Measurements from ENCODE around the gene PITRM1. TPM values are rescaled to one million over a fixed set of nuclear protein-coding genes. Genes with fewer than 3 reads are reported as not detected.
A peak's percentile ranks its signal among the peaks of the same experiment; 100 is the strongest.
"Not testable (repeated sequence)": the region's sequence is repeated elsewhere in the genome, so short reads cannot be mapped to it uniquely, and the experiment has no call there.

Gene PITRM1
- total RNA-seq, 2 experiments from 2014 or later, result 47.5 TPM

DNA sequence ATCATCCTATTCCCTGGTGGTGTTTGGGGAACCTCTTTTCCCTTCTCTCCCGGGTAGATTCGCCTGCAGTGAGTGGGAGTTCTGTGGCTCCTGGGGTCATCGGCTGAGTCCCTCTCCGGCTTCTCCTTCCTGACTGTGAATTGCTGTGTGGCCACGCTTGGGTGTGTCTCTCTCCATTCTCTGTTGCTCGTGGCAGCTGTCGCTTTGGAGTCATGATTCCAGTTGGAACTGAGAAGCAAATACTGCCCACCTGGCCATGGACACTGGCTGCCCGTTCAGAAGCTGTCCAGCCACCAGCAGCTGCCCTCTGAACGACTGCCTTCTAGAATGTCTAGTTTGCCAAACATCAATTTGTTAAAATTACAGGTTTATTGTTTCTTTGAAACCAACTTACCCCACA is 23.1 kb upstream of the PITRM1 start:
- Mint-ChIP-seq H3K4me3 (no peak overlapping the region), H3K4me1 (ENCODE audit: low read depth) (peaks cover 23% of the 10 kb centered on the region), H3K27me3 (ENCODE audit: low read depth) (peaks cover 63% of the 10 kb centered on the region), H3K9me3 (ENCODE audit: insufficient read depth) (no peaks in the 10 kb centered on the region), H3K36me3 (ENCODE audit: low read depth) (no peaks in the 10 kb centered on the region), H3K27ac (no peak overlapping the region)
- DNase-seq, result no peak
- CTCF ChIA-PET, result interaction anchor here (1.1 kb wide), 1 partner anchor 14 kb away, joined by 3 read pairs; no protein-coding TSS in a partner anchor
- POLR2A ChIA-PET, result interaction anchor here (0.8 kb wide), 1 partner anchor 27 kb away, joined by 3 read pairs; no protein-coding TSS in a partner anchor
- no peak for ATAC-seq

DNA sequence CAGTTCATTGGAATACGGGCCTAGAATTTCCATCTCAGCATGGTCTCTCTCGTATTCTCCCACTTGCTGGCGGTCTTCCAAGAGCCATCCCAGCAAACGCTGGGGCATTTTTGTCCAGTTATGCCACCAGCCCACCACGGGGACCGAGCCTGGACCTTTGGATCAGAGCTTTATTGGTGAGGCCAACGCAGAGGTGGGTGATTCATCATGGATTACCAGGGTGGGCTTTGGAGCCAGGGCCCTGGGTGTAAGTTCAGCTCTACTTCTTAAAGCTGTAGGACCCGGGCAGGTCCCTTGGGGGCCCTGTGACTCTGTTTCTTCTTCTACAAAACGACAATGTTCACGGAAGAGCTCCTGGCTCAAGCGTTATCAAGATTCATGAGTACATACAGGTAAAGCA is 22.7 kb upstream of the PITRM1 start:
- H3K4me1 Mint-ChIP-seq (ENCODE audit: low read depth), result peaks cover 23% of the 10 kb centered on the region
- no peak for ATAC-seq
- DNase-seq, result no peak
- no peaks in the 10 kb centered on the region for H3K36me3 Mint-ChIP-seq (ENCODE audit: low read depth)
- ChIA-PET CTCF (no interaction called here), POLR2A (interaction anchor here (0.7 to 0.8 kb wide), 2 partner anchors 27 to 590 kb away, joined by 3 to 4 read pairs; partner anchors contain the start of gene KLF6)
- no peak overlapping the region for H3K4me3 Mint-ChIP-seq
- H3K27me3 Mint-ChIP-seq (ENCODE audit: low read depth), result peaks cover 61% of the 10 kb centered on the region
- H3K27ac Mint-ChIP-seq, result no peak overlapping the region
- no peaks in the 10 kb centered on the region for H3K9me3 Mint-ChIP-seq (ENCODE audit: insufficient read depth)

- ATAC-seq, result no peak
These were observed 22.3 kb upstream of the PITRM1 start for GRCh38 chr10:3194871-3195270.

DNA sequence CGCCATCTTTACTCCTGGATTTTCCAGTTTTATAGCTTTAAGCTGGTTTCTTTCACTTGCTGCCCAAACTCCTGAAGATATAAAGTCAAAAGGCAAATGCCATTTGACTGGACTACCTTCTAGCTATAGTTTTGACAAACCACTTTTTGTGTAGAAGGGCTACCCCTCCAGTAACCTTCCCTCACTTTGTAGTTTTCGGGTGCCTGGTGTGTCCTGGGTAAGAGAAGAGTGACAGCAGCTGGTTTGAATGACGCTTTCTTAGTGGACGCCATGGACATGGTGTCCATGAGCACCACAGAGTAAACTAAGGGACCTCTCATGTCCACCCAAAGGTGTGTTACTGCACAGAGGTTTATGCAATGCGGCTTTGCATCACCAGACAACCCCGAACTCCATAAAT is 21.2 kb upstream of the PITRM1 start:
- peaks cover 15% of the 10 kb centered on the region for H3K4me1 Mint-ChIP-seq (ENCODE audit: low read depth)
- ChIA-PET POLR2A (no interaction called here), CTCF (interaction anchor here (0.8 to 1.8 kb wide), 7 partner anchors 13 to 1573 kb away, joined by 3 to 7 read pairs (median 5); partner anchors contain the start of gene PITRM1)
- no peak overlapping the region for H3K4me3 Mint-ChIP-seq
- ATAC-seq (no peak), DNase-seq (no peak)
- H3K27me3 Mint-ChIP-seq (ENCODE audit: low read depth), result peaks cover 48% of the 10 kb centered on the region
- H3K9me3 Mint-ChIP-seq (ENCODE audit: insufficient read depth), result no peaks in the 10 kb centered on the region
- no peak overlapping the region for H3K27ac Mint-ChIP-seq
- H3K36me3 Mint-ChIP-seq (ENCODE audit: low read depth), result no peaks in the 10 kb centered on the region

More at GRCh38 chr10:3194871-3195270, 22.3 kb upstream of the PITRM1 start:
- CTCF ChIA-PET, result no interaction called here
- Mint-ChIP-seq H3K4me1 (ENCODE audit: low read depth) (peaks cover 23% of the 10 kb centered on the region), H3K4me3 (no peak overlapping the region), H3K9me3 (ENCODE audit: insufficient read depth) (no peaks in the 10 kb centered on the region), H3K27ac (no peak overlapping the region), H3K36me3 (ENCODE audit: low read depth) (no peaks in the 10 kb centered on the region), H3K27me3 (ENCODE audit: low read depth) (peaks cover 56% of the 10 kb centered on the region)
- POLR2A ChIA-PET, result interaction anchor here (0.7 kb wide), 1 partner anchor 590 kb away, joined by 4 read pairs; the partner anchor contains the start of gene KLF6
- DNase-seq, result no peak

- peaks cover 8% of the 10 kb centered on the region for H3K4me1 Mint-ChIP-seq (ENCODE audit: low read depth)
- DNase-seq (peak; percentile 70), ATAC-seq (no peak)
- peaks cover 42% of the 10 kb centered on the region for H3K27me3 Mint-ChIP-seq (ENCODE audit: low read depth)
- H3K4me3 Mint-ChIP-seq, result no peak overlapping the region
- no peaks in the 10 kb centered on the region for H3K9me3 Mint-ChIP-seq (ENCODE audit: insufficient read depth)
- H3K36me3 Mint-ChIP-seq (ENCODE audit: low read depth), result no peaks in the 10 kb centered on the region
- H3K27ac Mint-ChIP-seq, result no peak overlapping the region
- CTCF ChIA-PET, result interaction anchor here (0.8 to 1.8 kb wide), 7 partner anchors 12 to 1574 kb away, joined by 3 to 7 read pairs (median 5); partner anchors contain the start of gene PITRM1
- POLR2A ChIA-PET, result no interaction called here
These were observed 20.5 kb upstream of the PITRM1 start for GRCh38 chr10:3192856-3193635.

- H3K4me1 Mint-ChIP-seq (ENCODE audit: low read depth), result peaks cover 12% of the 10 kb centered on the region
- CTCF ChIA-PET, result no interaction called here
- ATAC-seq (no peak), DNase-seq (no peak)
- H3K27ac Mint-ChIP-seq, result no peak overlapping the region
- no peak overlapping the region for H3K4me3 Mint-ChIP-seq
- H3K9me3 Mint-ChIP-seq (ENCODE audit: insufficient read depth), result no peaks in the 10 kb centered on the region
- H3K27me3 Mint-ChIP-seq (ENCODE audit: low read depth), result peaks cover 35% of the 10 kb centered on the region
- H3K36me3 Mint-ChIP-seq (ENCODE audit: low read depth), result no peaks in the 10 kb centered on the region
- POLR2A ChIA-PET, result no interaction called here
These were observed 18.2 kb upstream of the PITRM1 start for GRCh38 chr10:3190817-3191216.

DNA sequence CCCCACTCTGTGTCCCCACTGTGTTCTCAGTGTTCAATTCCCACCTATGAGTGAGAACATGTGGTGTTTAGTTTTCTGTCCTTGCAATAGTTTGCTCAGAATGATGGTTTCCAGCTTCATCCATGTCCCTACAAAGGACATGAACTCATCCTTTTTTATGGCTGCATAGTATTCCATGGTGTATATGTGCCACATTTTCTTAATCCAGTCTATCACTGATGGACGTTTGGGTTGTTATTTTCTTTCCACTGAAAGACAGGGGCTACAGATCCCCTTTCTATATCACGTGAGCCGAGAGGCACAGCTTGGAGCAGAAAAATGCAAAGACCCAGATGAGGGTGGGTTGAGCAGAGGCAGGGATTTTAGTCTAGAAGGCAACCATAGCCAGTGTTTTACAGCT is 14.6 kb upstream of the PITRM1 start:
- DNase-seq; H3K9me3 Mint-ChIP-seq (ENCODE audit: insufficient read depth); H3K36me3 Mint-ChIP-seq (ENCODE audit: low read depth); H3K4me3 Mint-ChIP-seq; H3K27ac Mint-ChIP-seq; ATAC-seq: not testable (repeated sequence)
- ChIA-PET CTCF (interaction anchor here (2.9 kb wide), 1 partner anchor 10 kb away, joined by 15 read pairs; no protein-coding TSS in a partner anchor), POLR2A (interaction anchor here (1.2 kb wide), 1 partner anchor 15 kb away, joined by 3 read pairs; the partner anchor contains the start of gene PITRM1)
- peaks cover 11% of the 10 kb centered on the region for H3K4me1 Mint-ChIP-seq (ENCODE audit: low read depth)
- H3K27me3 Mint-ChIP-seq (ENCODE audit: low read depth), result peaks cover 26% of the 10 kb centered on the region

GRCh38 chr10:3186368-3186767 is 13.8 kb upstream of the PITRM1 start:
- no peak overlapping the region for H3K4me3 Mint-ChIP-seq
- DNase-seq, result peak; percentile 65
- no peaks in the 10 kb centered on the region for H3K36me3 Mint-ChIP-seq (ENCODE audit: low read depth)
- ChIA-PET POLR2A (interaction anchor here (1.2 kb wide), 2 partner anchors 11 to 14 kb away, joined by 3 read pairs; partner anchors contain the start of gene PITRM1), CTCF (interaction anchor here (2.9 kb wide), 1 partner anchor 11 kb away, joined by 15 read pairs; no protein-coding TSS in a partner anchor)
- peaks cover 11% of the 10 kb centered on the region for H3K4me1 Mint-ChIP-seq (ENCODE audit: low read depth)
- peak overlapping the region; percentile 50 for H3K27ac Mint-ChIP-seq
- peaks cover 28% of the 10 kb centered on the region for H3K27me3 Mint-ChIP-seq (ENCODE audit: low read depth)
- no peaks in the 10 kb centered on the region for H3K9me3 Mint-ChIP-seq (ENCODE audit: insufficient read depth)
- peak; percentile 95 for ATAC-seq

DNA sequence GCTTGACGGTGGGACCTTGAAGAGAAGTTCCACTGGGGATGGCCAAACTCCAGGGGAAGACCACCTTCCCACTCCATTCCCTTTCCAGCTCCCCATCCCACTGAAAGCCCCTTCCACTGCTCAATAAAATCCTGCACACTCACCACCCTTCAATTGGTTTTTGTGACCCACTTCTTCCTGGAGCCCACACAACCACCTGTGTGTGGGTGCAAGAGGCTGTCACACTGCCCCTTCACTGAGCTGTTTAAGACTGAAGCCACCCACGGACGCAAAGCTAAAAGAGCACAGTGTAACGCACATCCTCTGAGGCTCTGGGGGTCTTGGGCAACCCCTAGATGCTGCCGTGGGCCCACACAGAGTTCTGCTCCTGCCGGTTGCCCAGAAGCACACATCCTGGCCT is 12.8 kb upstream of the PITRM1 start:
- Mint-ChIP-seq H3K36me3 (ENCODE audit: low read depth) (no peaks in the 10 kb centered on the region), H3K4me1 (ENCODE audit: low read depth) (peaks cover 11% of the 10 kb centered on the region), H3K27me3 (ENCODE audit: low read depth) (peaks cover 23% of the 10 kb centered on the region), H3K9me3 (ENCODE audit: insufficient read depth) (no peaks in the 10 kb centered on the region), H3K4me3 (no peak overlapping the region), H3K27ac (no peak overlapping the region)
- CTCF ChIA-PET, result interaction anchor here (2.9 kb wide), 1 partner anchor 12 kb away, joined by 15 read pairs; no protein-coding TSS in a partner anchor
- POLR2A ChIA-PET, result interaction anchor here (0.6 to 1.2 kb wide), 2 partner anchors 10 to 16 kb away, joined by 3 read pairs; no protein-coding TSS in a partner anchor
- no peak for ATAC-seq
- no peak for DNase-seq

DNA sequence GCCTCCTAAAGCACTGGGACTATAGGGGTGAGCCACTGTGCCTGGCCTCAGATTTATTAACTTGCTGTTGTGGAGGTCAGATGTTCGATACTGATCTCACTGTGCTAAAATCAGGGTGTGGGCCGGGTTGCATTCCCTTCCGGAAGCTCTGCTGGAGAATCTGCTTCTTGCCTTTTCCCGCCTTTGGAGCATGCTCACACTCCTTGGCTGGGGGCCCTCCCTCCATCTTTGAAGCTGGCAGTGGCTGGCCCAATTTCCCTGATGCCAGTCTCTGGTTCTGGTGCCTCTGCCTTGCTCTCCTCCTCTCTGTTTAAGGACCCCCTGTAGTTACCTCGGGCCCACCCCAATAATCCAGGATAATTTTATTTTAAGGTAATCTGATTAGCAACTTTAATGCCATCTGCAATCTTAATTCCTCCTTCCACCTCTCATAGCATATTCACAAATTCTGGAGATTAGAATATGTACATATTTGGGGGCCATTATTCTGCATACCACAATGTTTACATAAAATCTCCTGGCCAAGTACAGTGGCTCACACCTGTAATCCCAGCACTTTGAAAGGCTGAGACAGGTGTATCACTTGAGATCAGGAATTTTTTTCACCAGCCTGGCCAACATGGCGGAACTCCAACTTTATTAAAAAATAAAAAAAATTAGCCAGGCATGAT is 7.9 kb upstream of the PITRM1 start:
- DNase-seq, result no peak
- H3K9me3 Mint-ChIP-seq (ENCODE audit: insufficient read depth), result no peaks in the 10 kb centered on the region
- ChIA-PET CTCF (interaction anchor here (1.1 to 1.6 kb wide), 5 partner anchors 8 to 252 kb away, joined by 3 to 6 read pairs (median 3); no protein-coding TSS in a partner anchor), POLR2A (no interaction called here)
- peaks cover 48% of the 10 kb centered on the region for H3K27me3 Mint-ChIP-seq (ENCODE audit: low read depth)
- H3K4me1 Mint-ChIP-seq (ENCODE audit: low read depth), result no peaks in the 10 kb centered on the region
- no peak overlapping the region for H3K4me3 Mint-ChIP-seq
- no peak for ATAC-seq
- H3K27ac Mint-ChIP-seq, result no peak overlapping the region
- no peaks in the 10 kb centered on the region for H3K36me3 Mint-ChIP-seq (ENCODE audit: low read depth)

DNA sequence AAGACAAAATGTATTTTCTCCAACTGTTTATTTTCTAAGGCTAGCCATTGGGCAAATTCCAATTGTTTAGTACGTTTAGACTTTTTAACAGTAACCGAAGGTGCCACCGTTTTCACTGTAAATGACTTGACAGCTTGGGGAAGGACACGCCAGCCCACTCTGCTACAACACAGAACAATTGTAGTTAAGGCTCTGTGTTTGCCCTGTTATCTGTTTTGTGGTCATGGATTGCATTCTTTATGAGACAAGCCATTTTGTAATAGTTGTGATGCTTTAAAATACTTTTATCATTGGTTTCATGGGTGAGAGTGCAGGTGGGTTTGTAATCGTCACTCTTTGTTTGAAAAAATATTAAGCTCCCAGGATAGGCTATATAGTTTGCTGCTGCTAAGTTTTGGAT is 6.6 kb upstream of the PITRM1 start:
- no peak for ATAC-seq
- Mint-ChIP-seq H3K4me1 (ENCODE audit: low read depth) (no peaks in the 10 kb centered on the region), H3K36me3 (ENCODE audit: low read depth) (no peaks in the 10 kb centered on the region), H3K9me3 (ENCODE audit: insufficient read depth) (no peaks in the 10 kb centered on the region), H3K27me3 (ENCODE audit: low read depth) (peaks cover 50% of the 10 kb centered on the region), H3K27ac (no peak overlapping the region), H3K4me3 (no peak overlapping the region)
- ChIA-PET CTCF (interaction anchor here (1.1 kb wide), 1 partner anchor 10 kb away, joined by 3 read pairs; no protein-coding TSS in a partner anchor), POLR2A (interaction anchor here (0.6 kb wide), 1 partner anchor 913 kb away, joined by 3 read pairs; no protein-coding TSS in a partner anchor)
- DNase-seq, result no peak

Measured in activated CD8-positive, alpha-beta T cell treated with anti-CD3 and anti-CD28 coated beads, Interleukin-2, amount 10 ng/mL, durations not matched to agents 7 days and 5 days (primary cell).